Spleen (tissue), 7 donors: ENCODE data around the gene BRF1.

ENCODE experiments used
- CTCF ChIP-seq, 11 experiments: fragments of 200-600 bp in 7 of 11; fragments of 450-650 bp in 4 of 11; sonication (generic) in 4 of 11; IDR thresholded peaks in 8 of 11; conservative IDR thresholded peaks in 3 of 11; 1 replicate in 7 of 11; 2 replicates in 4 of 11; pipeline versions ENCODE4 v1.4.0 to v1.8.0; 2016 to 2021; ENCODE audit warnings: antibody characterized with exemption in 11 of 11, inconsistent platforms in 4 of 11, mild to moderate bottlenecking in 1 of 11
- POLR2A ChIP-seq, 3 donors: fragments of 450-650 bp; IDR thresholded peaks; one replicate each; pipeline ENCODE4 v1.5.1; 2017; ENCODE audit warnings: antibody characterized with exemption in 3 of 3, mild to moderate bottlenecking in 1 of 3
- POLR2AphosphoS5 ChIP-seq, 3 donors: sonication (generic); formaldehyde crosslinking; IDR thresholded peaks; one replicate each; pipeline ENCODE4 v1.5.1; 2017; ENCODE audit warnings: antibody characterized with exemption in 3 of 3
- donor health status: DM: no; HTN: no; CAD: no; lungs with moderate emphysema.
- donor health status: DM: no; HTN: no; CAD: no.
- donor health status: DM: no; HTN: no; CAD: no.

GRCh38 chr14:105220699-105221597 is 79.9 kb downstream of the BRF1 start:
- TF ChIP-seq CTCF (IDR thresholded peaks at IDR 0.05 in 8 of 11, conservative IDR thresholded peaks at IDR 0.05 in 3 of 11) (no peak), POLR2A (IDR thresholded peaks at IDR 0.05) (no peak), POLR2AphosphoS5 (IDR thresholded peaks at IDR 0.05) (no peak)
